BLaER1 treated with 17β-estradiol and CSF1 and Interleukin-3, amounts not matched to agents 10 nM and 100 nM (cell line): ENCODE measurements around the gene NOSIP.

ENCODE experiments used
- H3K27ac ChIP-seq, 11 experiments: shearing (Covaris generic); formaldehyde crosslinking; 2 replicates each; pipeline ENCODE4 v1.8.1; 2022
- H3K27me3 ChIP-seq, 11 experiments: shearing (Covaris generic); formaldehyde crosslinking; 2 replicates each; pipeline ENCODE4 v1.8.1; 2022
- H3K36me3 ChIP-seq, 11 experiments: shearing (Covaris generic); formaldehyde crosslinking; 2 replicates each; pipeline ENCODE4 v1.8.1; 2022
- H3K4me1 ChIP-seq, 10 experiments: shearing (Covaris generic); formaldehyde crosslinking; 2 replicates each; pipeline ENCODE4 v1.8.1; 2022
- H3K4me2 ChIP-seq, 11 experiments: shearing (Covaris generic); formaldehyde crosslinking; 2 replicates each; pipeline ENCODE4 v1.8.1; 2022
- H3K4me3 ChIP-seq, 10 experiments: shearing (Covaris generic); formaldehyde crosslinking; 2 replicates each; pipeline ENCODE4 v1.8.1; 2022
- H3K9ac ChIP-seq, 11 experiments: shearing (Covaris generic); formaldehyde crosslinking; 2 replicates each; pipeline ENCODE4 v1.8.1; 2022
- H3K9me3 ChIP-seq, 11 experiments: shearing (Covaris generic); formaldehyde crosslinking; replicated peaks in 1 of 11; 2 replicates each; pipeline ENCODE4 v1.8.1; 2022
- H4K20me1 ChIP-seq, 11 experiments: shearing (Covaris generic); formaldehyde crosslinking; 2 replicates each; pipeline ENCODE4 v1.8.1; 2022
- Cebpa-rat ChIP-seq, 11 experiments: shearing (Covaris generic); IDR thresholded peaks; 2 replicates each; pipeline ENCODE4 v1.8.1; 2022

The NOSIP gene

DNA sequence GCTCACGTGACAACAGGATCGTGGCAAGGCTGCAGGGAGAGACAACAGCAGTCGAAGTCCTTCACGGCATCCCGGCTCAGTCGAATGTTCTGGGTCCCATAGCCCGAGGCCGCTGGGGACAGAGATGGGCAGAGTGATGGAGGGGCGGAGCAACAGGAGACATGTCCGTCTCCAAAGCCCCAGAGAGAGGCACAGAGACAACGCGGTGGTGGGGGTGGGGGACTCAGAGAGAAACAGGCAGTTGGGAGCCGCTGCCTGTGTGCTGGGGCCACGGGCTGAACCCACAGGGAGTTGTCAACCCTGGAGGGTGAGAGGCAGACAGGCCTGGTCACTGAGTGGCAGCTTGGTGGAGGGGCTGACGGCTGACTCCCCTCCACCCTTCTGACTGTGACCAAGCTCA, 20.4 kb downstream of the NOSIP start:
- Histone ChIP-seq H4K20me1 (peaks cover 25 to 93% (median 64%) of the 10 kb centered on the region in 11 experiments; a peak in 20 of 22 replicates), H3K27ac (peak overlapping the region; percentile 21 to 67 (median 45); a peak in 19 of 22 replicates), H3K4me2 (peak overlapping the region; percentile 48 to 79 (median 70)), H3K9me3 (no peaks in the 10 kb centered on the region), H3K36me3 (peaks cover 51 to 79% (median 68%) of the 10 kb centered on the region in 11 experiments), H3K4me3 (peak overlapping the region in 1 of 10 experiments; percentile 12; a peak in 1 of 20 replicates), H3K27me3 (no peaks in the 10 kb centered on the region), H3K4me1 (peaks cover 49 to 68% (median 62%) of the 10 kb centered on the region in 10 experiments), H3K9ac (peak overlapping the region; percentile 21 to 66 (median 50); a peak in 17 of 22 replicates)
- TF ChIP-seq Cebpa-rat (IDR thresholded peaks at IDR 0.05) = no peak

GRCh38 chr19:49559443-49559842, 20.9 kb downstream of the NOSIP start:
- H3K27ac ChIP-seq = peak overlapping the region in 6 of 11 experiments; percentile 29 to 67 (median 52); a peak in 8 of 22 replicates
- peaks cover 53 to 69% (median 63%) of the 10 kb centered on the region in 10 experiments for H3K4me1 ChIP-seq
- no peaks in the 10 kb centered on the region for H3K27me3 ChIP-seq
- H3K36me3 ChIP-seq = peaks cover 55 to 79% (median 69%) of the 10 kb centered on the region in 11 experiments
- no peak overlapping the region for H3K4me3 ChIP-seq
- TF ChIP-seq Cebpa-rat (IDR thresholded peaks at IDR 0.05) = no peak
- H3K9me3 ChIP-seq = no peaks in the 10 kb centered on the region
- H3K9ac ChIP-seq = peak overlapping the region in 5 of 11 experiments; percentile 44 to 66 (median 62); a peak in 5 of 22 replicates
- peaks cover 21 to 93% (median 60%) of the 10 kb centered on the region in 11 experiments; a peak in 20 of 22 replicates for H4K20me1 ChIP-seq
- peak overlapping the region in 10 of 11 experiments; percentile 48 to 79 (median 68); a peak in 16 of 22 replicates for H3K4me2 ChIP-seq

GRCh38 chr19:49558591-49558990, 21.8 kb downstream of the NOSIP start:
- no peak overlapping the region for H3K4me2 ChIP-seq

GRCh38 chr19:49557641-49558325, 22.6 kb downstream of the NOSIP start:
- H3K27ac ChIP-seq = no peak overlapping the region
- H3K36me3 ChIP-seq = peaks cover 55 to 80% (median 67%) of the 10 kb centered on the region in 11 experiments
- H4K20me1 ChIP-seq = peaks cover 15 to 84% (median 44%) of the 10 kb centered on the region in 11 experiments; a peak in 20 of 22 replicates
- peak overlapping the region in 1 of 11 experiments; percentile 15; a peak in 1 of 22 replicates for H3K9ac ChIP-seq
- H3K27me3 ChIP-seq = no peaks in the 10 kb centered on the region
- H3K4me2 ChIP-seq = no peak overlapping the region
- peaks cover 56 to 69% (median 63%) of the 10 kb centered on the region in 10 experiments for H3K4me1 ChIP-seq
- no peak overlapping the region for H3K4me3 ChIP-seq
- no peaks in the 10 kb centered on the region for H3K9me3 ChIP-seq
- TF ChIP-seq Cebpa-rat (IDR thresholded peaks at IDR 0.05) = no peak

More at GRCh38 chr19:49558591-49558990, 21.8 kb downstream of the NOSIP start:
- no peak for TF ChIP-seq Cebpa-rat (IDR thresholded peaks at IDR 0.05)
- H3K9me3 ChIP-seq = no peaks in the 10 kb centered on the region
- H3K27me3 ChIP-seq = no peaks in the 10 kb centered on the region
- peaks cover 61 to 69% (median 67%) of the 10 kb centered on the region in 10 experiments for H3K4me1 ChIP-seq
- 0 out of 22 replicates have a peak overlapping the region, but pooled peaks of 1 of the 11 experiments have one; percentile 3 for H3K9ac ChIP-seq
- peaks cover 15 to 89% (median 52%) of the 10 kb centered on the region in 11 experiments; a peak in 20 of 22 replicates for H4K20me1 ChIP-seq
- H3K4me3 ChIP-seq = no peak overlapping the region
- peaks cover 55 to 79% (median 66%) of the 10 kb centered on the region in 11 experiments for H3K36me3 ChIP-seq
- H3K27ac ChIP-seq = no peak overlapping the region

- Histone ChIP-seq H3K4me3 (no peak overlapping the region), H3K27me3 (no peaks in the 10 kb centered on the region), H3K4me2 (peak overlapping the region in 1 of 11 experiments; percentile 9; a peak in 1 of 22 replicates), H3K27ac (no peak overlapping the region), H3K9me3 (no peaks in the 10 kb centered on the region), H3K4me1 (peaks cover 46 to 69% (median 57%) of the 10 kb centered on the region in 10 experiments), H3K9ac (no peak overlapping the region), H3K36me3 (peaks cover 55 to 83% (median 71%) of the 10 kb centered on the region in 11 experiments), H4K20me1 (peaks cover 14 to 77% (median 33%) of the 10 kb centered on the region in 11 experiments; a peak in 20 of 22 replicates)
- TF ChIP-seq Cebpa-rat (IDR thresholded peaks at IDR 0.05) = no peak
These were observed 23.7 kb downstream of the NOSIP start for GRCh38 chr19:49556412-49557398.

GRCh38 chr19:49555600-49556411, 24.6 kb downstream of the NOSIP start:
- Histone ChIP-seq H3K9ac (no peak overlapping the region), H3K4me2 (peak overlapping the region; percentile 14 to 78 (median 66); a peak in 15 of 22 replicates), H3K9me3 (no peaks in the 10 kb centered on the region), H3K4me3 (no peak overlapping the region), H4K20me1 (peaks cover 5 to 68% (median 24%) of the 10 kb centered on the region in 11 experiments; a peak in 20 of 22 replicates), H3K4me1 (peaks cover 38 to 63% (median 48%) of the 10 kb centered on the region in 10 experiments), H3K27me3 (no peaks in the 10 kb centered on the region), H3K27ac (peak overlapping the region in 2 of 11 experiments; percentile 45 to 58; a peak in 2 of 22 replicates), H3K36me3 (peaks cover 55 to 89% (median 74%) of the 10 kb centered on the region in 11 experiments)
- no peak for TF ChIP-seq Cebpa-rat (IDR thresholded peaks at IDR 0.05)

DNA sequence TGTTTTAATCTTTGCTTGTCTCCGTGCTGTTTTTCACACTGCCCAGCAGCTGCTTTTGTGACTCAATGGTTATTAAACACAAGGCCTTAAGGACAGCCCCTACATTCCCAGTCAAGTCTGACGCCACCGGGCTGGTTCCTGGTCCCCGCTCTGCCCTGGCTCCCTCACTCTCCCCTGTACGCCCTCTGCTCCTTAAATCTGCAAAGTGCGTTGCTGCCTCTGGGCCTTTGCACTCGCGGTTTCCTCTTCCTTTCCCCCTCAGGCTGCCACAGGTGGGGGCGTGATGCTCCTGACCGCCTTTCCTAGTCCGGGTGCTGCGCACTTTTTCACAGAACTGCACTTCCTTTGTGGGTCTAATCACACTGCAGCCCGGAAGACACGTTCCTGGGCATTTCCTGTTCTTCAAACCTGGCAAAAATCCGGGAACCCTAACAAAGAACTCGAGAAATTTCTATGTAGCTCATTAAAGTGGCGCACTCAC, 25.6 kb downstream of the NOSIP start:
- H3K27me3 ChIP-seq = no peaks in the 10 kb centered on the region
- peaks cover 0 to 57% (median 13%) of the 10 kb centered on the region in 11 experiments; a peak in 16 of 22 replicates for H4K20me1 ChIP-seq
- H3K36me3 ChIP-seq = peaks cover 58 to 91% (median 74%) of the 10 kb centered on the region in 11 experiments
- peak overlapping the region in 6 of 11 experiments; percentile 10 to 49 (median 32); a peak in 6 of 22 replicates for H3K9ac ChIP-seq
- no peak for TF ChIP-seq Cebpa-rat (IDR thresholded peaks at IDR 0.05)
- peak overlapping the region in 9 of 11 experiments; percentile 37 to 69 (median 56); a peak in 18 of 22 replicates for H3K27ac ChIP-seq
- peaks cover 27 to 53% (median 38%) of the 10 kb centered on the region in 10 experiments for H3K4me1 ChIP-seq
- peak overlapping the region; percentile 48 to 78 (median 68) for H3K4me2 ChIP-seq
- no peak overlapping the region for H3K4me3 ChIP-seq
- H3K9me3 ChIP-seq = no peaks in the 10 kb centered on the region
